Body of pancreas (tissue), 4 donors: ENCODE data around the gene SLC10A4.
"Not testable (repeated sequence)": the region's sequence is repeated elsewhere in the genome, so short reads cannot be mapped to it uniquely, and the experiment has no call there.

Experiments used
- POLR2A ChIP-seq, 3 donors: fragments of 450-650 bp; IDR thresholded peaks; one replicate each; pipeline ENCODE4 v1.6.1; 2016; ENCODE audit warnings: antibody characterized with exemption in 3 of 3, mild to moderate bottlenecking in 2 of 3
- TF ChIP-seq, protein P1 (sequence below), 7 experiments: fragments of 450-650 bp in 4 of 7; fragments of 200-600 bp in 3 of 7; sonication (generic) in 3 of 7; IDR thresholded peaks; one replicate each; pipeline ENCODE4 v1.5.1; 2016 to 2019; ENCODE audit warnings: antibody characterized with exemption in 7 of 7

DNA sequence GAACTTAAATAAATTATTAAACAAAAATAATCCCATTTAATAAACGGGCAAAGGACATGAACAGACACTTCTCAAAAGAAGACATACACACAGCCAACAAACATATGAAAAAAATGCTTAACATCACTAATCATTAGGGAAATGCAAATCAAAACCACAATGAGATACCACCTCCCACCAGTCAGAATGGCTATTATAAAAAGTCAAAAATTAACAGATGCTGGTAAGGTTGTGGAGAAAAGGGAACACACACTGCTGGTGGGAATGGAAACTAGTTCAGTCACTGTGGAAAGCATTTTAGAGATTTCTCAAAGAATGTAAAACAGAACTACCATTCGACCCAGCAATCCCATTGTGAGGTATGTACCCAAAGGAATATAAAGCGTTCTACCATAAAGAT, 31.5 kb upstream of the SLC10A4 start:
- TF ChIP-seq POLR2A (IDR thresholded peaks at IDR 0.05): not testable (repeated sequence)
- TF ChIP-seq, protein P1, sequence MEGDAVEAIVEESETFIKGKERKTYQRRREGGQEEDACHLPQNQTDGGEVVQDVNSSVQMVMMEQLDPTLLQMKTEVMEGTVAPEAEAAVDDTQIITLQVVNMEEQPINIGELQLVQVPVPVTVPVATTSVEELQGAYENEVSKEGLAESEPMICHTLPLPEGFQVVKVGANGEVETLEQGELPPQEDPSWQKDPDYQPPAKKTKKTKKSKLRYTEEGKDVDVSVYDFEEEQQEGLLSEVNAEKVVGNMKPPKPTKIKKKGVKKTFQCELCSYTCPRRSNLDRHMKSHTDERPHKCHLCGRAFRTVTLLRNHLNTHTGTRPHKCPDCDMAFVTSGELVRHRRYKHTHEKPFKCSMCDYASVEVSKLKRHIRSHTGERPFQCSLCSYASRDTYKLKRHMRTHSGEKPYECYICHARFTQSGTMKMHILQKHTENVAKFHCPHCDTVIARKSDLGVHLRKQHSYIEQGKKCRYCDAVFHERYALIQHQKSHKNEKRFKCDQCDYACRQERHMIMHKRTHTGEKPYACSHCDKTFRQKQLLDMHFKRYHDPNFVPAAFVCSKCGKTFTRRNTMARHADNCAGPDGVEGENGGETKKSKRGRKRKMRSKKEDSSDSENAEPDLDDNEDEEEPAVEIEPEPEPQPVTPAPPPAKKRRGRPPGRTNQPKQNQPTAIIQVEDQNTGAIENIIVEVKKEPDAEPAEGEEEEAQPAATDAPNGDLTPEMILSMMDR (IDR thresholded peaks at IDR 0.05): not testable (repeated sequence)
